ENCODE data around the gene RABGAP1L. TPM values are rescaled to one million over a fixed set of nuclear protein-coding genes. Genes with fewer than 3 reads are reported as not detected.

Gene RABGAP1L
- total RNA-seq (2022; extraction: Qiagen RNA extraction) = 4.1 to 6.6 TPM (median 5.0 TPM) in 5 replicates

GRCh38 chr1:174159252-174160108 lies at the start of gene RABGAP1L:
Gene RABGAP1L (plus strand): TSS chr1:174159520.

GRCh38 chr1:174447866-174448530 lies 288.7 kb downstream of the RABGAP1L start, which contains the start of gene GPR52:
Gene GPR52 (plus strand): TSS chr1:174447964. CDS start chr1:174448112, 148 bp downstream.

GRCh38 chr1:174999936-175000696 lies 840.8 kb downstream of the RABGAP1L start, which contains the start of gene CACYBP:
Gene CACYBP (plus strand): TSS chr1:174999947. CDS start chr1:175000181, 234 bp downstream.

GRCh38 chr1:175023043-175023921 lies 864.0 kb downstream of the RABGAP1L start, which contains the start of gene MRPS14:
Gene MRPS14 (minus strand): TSS chr1:175023425. CDS start chr1:175023408, 17 bp downstream.

Other genes starting within 250 kb of the RABGAP1L start
- 0.06 to 0.23 TPM (median 0.09 TPM) in 4 of 5 replicates, not detected in the other for gene SERPINC1, start 242.2 kb upstream of the RABGAP1L start, total RNA-seq (2022; extraction: Qiagen RNA extraction)
- 4.8 to 6.6 TPM (median 5.5 TPM) in 5 replicates for gene RC3H1, start 137.2 kb upstream of the RABGAP1L start, total RNA-seq (2022; extraction: Qiagen RNA extraction)

All from A549 treated with CORT108297 at 1 μM for 4 hours (cell line).